Ecto neural progenitor cell (in vitro differentiated cells): ENCODE results near the gene CIPC.
A peak's percentile ranks its signal among the peaks of the same experiment; 100 is the strongest.

Experiments used
- DNase-seq: peaks from one replicate; pipeline ENCODE4 v3.0.0-alpha.2; 2018; ENCODE audit warnings: low spot score

CIPC gene

DNA sequence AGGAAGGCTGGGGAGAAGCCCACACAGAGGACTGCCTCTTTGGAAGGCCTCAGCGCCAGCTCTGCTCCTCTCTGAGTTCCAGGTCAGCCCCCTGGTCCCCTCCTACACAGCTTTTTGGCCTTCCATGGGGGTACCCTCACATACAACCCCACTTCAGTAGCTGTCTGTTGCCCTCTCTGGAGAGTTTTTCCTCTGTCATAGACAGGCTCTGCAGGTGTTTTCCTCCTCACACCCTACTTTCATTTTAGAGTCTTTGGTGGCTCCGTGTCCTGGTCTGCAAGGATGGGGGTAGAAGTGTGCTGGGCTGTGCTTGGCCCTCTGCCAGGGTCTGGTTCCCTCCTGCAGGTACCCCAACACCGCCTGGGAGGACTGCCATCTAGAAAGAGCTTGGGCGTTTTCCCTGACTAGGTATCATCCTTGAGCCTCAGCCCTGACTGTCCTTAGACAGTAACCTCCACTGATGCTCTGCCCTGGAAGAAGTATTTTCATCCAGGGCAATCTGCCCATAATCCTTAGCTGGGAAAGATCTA, 28.5 kb downstream of the CIPC start:
- DNase-seq: no peak

DNA sequence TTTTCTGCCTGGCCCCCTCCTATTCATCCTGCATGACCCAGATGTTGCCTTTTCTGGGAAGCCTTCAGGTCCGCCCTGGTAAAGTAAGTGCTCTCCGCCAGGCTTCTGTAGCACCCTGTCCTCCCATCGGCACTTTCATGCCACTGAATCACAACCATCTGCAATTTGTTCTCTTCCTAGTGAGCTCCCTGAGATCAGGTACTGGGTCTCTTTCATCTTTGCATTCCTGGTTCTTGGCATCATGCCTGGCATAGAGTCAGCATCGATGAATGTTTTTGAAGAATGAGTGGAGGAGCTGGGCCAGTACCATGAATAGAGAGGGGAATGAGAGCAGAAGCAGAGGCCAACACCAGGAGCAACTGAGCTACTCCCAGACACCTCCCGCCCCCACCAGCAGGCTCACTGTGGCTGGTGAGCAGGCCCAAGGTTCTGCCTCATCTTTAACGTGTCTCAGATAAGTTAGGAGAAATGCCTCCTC, 30.4 kb downstream of the CIPC start:
- no peak for DNase-seq

DNA sequence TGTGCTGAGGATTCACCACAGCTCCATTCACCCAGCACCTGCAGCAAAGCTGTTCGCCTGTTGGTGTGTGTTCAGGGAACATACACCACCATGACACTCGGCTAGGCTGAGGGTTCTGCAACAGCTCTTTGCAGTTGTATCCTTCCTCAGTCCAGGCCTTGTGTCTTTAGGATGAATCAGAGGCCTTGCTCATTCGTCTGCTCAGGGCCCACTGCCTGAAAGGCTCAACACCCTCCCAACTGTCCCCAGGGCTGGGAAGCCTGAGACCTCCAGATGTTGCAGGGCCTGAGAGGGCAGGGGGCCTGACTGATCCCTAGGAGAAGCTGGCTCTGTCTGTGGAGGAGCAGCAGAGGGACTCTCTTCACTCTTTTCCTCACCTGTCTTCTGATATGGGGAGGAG, 32.3 kb downstream of the CIPC start:
- no peak for DNase-seq

DNA sequence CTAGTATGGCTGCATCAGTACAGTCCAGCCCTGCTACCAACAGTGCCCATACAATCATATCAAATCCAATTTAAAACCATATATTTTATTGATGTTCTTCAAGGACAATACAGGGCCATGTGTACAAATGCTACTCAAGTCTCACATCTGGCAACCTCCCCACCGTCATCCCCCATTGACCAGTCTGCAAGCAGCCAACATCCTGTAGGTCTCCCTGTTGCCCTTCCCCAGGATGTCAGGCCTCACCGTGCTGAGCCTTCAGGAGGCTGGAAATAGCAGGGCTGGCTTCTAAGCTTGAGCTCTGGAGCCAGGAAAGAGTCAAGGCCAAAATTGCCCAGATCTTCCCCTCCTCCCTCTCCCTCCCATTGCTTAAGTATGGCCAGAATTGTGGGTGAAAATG, 33.1 kb downstream of the CIPC start:
- DNase-seq: no peak

DNA sequence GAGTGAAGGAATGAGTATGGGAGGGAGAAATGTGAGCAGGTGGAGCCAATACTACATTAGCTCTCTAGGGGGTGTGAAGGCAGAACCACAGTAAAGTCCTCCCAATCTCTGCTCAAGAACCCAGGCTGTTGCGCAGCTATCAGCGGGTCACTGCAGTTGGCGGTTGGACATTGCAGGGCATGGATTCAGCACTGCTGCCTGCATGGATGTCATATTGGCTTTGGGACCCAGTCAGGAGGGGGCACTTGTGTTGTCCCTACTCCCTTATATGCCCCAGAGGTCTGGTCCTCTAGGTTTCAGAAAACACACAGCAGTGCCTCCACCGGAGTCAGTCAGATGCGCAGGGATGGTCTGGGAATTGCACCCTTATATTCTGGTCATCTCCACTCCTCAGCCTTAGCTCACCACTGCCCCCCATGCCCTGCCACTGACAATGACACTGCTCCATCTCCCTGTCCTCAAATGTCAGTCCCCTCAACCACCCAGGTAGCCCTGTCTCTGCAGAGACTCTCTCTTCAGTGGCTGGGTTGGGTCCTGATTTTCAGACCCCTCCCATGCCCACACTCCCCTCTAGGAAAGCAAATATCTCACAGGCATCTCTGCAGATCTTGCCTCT, 33.9 kb downstream of the CIPC start:
- no peak for DNase-seq

DNA sequence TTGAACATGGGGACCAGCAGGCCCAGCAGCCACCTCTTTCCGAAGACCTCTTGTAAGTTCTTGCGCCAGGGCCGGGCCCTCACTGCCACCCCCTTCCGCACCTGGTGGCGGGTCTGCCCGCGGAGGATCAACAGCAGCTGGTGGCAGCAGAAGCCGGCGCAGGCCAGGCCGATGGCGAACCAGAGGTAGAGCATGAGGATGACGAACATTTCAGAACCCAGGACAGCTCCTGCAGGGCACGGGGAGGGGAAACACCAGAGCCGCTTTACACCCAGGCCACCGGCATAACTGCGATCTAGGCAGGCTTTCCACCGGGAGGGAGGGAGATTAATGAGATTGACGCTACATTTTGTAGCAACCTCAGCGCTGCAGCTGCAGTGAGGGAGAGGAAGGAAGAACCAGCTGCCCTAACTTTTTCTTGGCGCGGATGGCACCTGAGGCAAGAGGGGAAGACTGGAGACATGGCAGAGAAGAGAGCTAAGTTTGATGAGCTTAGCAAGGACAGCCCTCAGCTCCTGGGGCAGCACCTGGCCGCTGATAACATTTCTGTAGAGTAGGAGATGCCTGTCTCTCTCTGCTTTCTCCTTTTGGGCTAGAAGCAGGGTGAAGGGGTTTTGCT, 35.8 kb downstream of the CIPC start:
- peak; percentile 91 for DNase-seq

DNA sequence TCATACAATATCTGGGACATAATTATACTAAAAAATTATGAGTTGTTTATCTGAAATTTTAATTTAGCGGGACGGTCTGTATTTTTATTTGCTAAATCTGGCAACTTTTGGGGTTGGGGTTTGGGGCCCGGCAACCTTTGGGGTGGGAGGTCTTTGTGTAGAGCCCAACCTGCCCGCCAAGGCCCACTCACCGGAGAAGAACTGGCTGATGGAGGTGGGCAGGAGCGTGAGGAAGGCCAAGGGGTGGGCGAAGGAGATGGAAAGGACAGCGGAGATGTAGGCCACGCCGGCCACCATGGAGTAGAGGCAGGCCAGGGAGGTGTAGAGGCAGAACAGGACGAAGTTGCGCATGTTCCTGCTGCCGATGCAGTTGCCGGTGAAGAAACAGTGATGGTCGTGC, 41.0 kb downstream of the CIPC start:
- DNase-seq: no peak

DNA sequence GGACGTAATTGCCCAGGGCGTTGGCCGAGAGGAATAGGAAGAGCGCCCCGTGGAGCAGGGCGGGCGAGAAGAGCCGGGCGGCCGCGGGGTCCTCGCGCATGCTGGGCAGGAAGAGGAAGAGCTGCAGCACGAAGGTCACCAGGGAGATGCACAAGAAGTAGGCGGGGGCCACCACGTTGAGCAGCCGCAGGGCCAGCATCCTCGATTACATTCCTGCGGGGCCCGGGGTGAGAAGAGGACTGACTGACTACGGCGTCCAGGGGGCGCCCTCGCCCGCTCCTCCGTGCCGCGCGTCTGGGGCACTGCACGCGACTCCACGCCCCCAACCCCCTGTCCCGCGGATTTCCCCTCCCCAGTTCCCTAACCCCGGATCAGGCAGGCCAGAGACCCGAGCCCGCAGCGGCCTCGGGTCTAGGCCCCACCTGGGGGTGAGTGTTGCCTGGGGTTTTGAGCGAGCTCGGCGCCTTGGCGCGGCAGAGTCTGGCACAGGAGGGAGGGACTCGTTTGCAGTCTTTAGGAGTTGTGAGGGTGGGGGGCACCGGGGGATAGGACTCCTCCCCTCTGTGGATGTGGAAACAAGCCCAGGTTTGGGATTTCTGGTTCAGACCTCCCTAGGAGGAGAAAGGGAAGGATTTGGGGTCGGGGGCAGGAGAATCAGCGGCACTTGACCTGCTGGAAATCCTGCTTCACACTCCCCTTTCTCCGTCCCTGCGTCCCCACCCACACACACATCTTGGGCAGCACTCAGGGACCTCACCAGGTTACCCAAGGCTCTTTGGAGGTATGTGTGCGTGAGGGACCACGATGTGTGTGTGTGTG, 41.7 kb downstream of the CIPC start:
- DNase-seq: peak; percentile 91

DNA sequence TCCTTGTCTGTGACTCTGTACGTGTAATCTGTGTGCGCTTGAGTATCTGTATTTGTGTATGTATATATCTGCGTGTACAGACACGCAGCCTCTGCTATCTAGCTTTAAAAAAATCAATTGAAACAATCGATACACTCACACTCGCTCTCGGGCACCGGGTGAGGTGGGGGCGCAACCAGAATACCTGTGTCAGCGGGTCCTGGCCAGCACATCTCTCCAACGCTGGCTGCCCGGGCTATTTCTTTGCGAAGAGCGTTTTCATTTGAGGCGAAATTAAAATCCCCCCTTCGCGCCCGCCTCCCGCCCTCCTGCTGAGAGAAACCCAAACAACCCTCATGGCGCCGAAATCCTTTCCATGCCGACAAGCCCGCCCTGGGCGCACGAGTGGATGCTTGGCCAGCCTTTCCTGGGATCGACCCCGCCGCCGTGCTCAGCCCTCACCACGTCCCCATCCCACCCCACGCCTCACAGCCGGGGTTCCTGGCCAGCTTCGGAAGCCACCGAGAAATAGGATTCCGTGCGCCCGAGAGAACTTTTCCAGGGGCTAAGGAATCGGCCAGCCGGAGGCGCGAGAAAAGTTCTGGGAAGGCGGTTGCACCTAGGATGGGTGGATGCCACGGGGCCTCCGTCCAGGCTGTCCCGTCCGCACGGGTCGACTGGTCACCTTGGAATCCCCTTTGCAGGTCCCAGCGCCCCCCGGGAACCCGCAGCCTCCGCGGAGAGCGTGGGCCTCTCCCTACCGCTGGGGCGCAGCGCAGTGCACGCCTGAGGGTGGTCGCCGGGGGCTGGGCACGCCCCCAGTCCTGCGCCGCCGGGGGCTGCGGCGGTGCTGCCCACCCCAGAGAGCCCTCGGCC, 42.5 kb downstream of the CIPC start:
- DNase-seq: no peak

DNA sequence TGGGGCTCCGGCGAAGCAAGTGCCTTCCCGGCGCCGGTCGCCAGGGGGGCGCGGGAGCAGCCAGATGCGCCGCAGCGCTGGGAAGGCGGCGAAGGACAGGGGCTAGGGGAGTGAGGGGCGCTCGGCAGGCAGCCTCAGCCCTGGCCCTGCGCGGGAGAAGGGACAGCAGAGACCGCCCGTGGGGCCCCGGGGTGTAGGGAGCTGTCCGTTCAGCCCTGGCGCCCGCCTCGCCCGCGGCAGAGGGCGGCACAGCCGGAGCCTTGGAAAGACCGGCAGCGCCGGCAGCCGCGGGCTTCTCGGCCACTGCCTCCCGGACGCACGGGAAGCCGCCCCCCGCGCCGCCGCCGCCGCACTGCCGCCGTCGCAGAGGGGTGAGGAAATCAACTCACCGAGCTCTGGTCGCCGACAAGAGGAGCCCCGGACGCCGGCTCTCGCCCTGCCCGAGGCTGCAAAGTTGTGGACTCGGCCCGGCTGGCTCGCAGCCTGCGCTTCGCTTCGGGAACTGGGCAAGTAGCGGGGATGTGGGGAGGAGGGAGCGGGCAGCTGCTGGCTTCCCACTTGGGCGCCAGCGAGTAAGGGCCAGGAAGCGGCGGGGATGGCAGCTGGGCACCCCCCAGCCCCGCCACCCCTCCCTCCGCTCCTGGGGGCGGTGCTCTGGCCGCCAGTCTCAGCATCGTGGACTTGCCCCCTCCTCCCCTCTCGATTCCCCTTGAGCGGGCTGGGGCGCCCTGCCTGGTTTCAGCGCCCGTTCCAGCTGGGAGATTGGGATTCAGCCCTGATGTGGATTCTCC, 43.4 kb downstream of the CIPC start, which contains the start of gene ZDHHC22:
ZDHHC22 (minus strand) TSS at position 578 of the 791 bp plus-strand sequence. CDS start 2,053 bp downstream, outside the sequence.
- DNase-seq: peak; percentile 90

DNA sequence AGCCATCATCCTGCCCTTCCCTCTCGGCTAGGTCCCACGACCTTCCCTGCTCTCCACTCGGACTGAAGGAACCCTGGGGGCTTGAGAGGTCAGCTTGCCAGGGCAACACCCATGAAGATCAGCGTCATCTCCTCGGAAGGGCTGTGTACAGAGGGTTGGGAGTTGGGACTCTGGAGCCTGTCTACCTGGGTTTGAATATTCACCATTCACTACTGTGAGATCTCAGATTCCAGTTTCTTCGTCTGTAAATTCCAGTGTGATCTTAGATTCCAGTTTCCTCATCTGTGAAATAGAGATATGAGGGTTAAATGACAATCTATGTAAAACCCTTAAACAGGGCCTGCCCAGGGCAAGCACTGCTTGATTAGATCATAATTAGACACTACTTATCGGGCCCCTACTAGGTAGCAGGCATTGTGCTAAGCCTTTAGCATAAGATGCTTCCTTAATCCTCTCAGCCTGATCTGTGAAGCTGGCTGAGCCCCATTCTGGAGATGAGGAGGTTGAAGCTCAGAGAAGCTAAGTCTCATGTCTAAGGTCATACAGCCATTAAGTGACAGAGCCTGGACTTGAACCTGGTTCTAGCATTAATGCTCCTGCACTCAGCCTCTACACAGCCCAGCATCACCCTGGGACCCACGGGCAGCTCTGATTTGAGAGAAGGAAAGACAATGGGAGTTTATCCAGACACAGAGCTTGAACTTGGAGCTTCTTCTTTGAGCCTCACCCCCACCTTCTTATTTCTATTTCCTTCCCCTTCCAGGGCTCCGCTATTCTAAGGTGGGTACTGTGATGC, 44.1 kb downstream of the CIPC start:
- DNase-seq: no peak

DNA sequence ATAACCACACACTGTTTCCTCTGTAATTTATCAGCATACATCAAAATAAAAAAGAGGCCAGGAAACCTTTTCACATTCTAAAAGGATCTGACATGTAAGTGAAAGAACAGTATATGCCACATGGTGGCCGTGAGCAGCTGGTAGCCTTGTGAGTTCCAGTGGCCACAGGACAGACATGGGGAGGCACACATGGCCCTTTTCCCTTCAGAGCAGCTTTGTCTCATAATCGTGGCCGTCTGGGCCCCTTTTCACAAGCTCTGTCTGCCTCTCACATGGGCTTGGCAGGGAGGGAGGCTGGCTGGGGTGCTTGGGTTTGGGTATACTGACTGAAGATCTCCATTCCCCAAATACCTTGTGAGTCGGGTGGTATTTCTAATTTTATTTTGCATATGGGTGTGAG, 45.0 kb downstream of the CIPC start:
- DNase-seq: no peak

DNA sequence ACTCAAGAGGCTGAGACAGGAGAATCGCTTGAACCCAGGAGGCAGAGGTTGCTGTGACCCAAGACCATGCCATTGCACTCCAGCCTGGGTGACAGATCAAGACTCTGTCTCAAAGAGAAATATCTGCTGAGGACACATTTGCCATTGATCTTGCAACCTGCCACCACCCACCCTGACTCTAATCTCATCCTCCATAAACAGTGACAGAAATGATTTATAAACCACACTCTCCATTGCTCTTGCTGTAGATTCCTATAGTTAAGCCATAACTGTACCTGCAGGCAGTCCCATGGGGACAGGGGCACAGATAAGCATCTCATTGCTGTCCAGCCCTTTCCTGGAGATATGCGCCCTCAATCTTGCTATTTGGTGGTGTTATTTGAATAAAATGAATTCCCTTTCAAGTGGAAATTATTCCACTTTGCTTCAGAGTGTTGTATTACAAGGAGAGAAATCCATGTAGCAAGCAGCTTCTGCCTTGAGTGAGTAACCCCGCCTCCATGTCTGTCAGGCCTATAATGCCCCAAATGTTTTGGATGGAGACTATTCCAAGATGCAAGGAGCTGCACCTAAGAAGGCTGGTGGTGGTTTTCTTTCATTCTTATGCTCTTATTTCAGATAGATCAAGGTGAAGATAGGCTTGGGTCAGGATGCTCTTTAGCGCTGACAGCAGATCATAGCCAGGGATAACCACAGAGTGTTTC, 46.5 kb downstream of the CIPC start:
- no peak for DNase-seq

DNA sequence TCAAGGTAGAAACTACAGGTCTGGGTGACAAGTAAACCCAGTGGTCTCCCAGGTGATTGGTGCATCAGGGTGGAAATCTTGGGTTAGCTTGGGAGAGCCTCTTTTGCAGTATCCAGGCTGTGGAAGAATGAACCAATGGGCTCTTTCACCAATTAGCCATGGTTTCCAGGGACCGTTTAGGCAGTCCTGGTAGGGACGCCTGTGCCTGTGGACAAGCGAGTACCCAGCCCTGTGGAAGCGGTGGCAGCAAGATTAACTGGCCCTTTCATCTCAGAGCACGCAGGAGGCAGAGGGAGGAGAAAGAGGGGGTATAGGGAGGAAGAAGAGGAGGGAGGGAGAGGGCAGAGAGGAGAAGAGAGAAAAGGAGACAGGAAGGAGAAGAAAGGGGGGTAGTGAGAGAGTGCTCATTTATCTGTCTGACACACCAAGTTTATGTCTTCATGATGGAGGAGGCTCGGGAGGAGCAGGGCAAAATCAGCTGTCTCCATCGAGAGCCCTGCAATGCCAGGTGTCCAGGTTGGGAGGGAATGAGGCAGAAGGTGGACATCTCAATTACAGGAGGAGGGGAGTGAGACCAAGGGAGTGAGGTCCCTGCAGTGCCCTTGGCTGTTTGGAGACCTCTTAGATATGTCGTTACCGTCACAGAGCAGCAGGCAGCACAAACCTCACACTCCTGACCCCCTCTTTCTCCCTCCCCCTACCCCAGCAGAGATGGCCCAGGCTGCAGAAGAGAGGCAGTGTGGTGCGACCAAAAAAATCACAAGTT, 48.1 kb downstream of the CIPC start:
- no peak for DNase-seq

DNA sequence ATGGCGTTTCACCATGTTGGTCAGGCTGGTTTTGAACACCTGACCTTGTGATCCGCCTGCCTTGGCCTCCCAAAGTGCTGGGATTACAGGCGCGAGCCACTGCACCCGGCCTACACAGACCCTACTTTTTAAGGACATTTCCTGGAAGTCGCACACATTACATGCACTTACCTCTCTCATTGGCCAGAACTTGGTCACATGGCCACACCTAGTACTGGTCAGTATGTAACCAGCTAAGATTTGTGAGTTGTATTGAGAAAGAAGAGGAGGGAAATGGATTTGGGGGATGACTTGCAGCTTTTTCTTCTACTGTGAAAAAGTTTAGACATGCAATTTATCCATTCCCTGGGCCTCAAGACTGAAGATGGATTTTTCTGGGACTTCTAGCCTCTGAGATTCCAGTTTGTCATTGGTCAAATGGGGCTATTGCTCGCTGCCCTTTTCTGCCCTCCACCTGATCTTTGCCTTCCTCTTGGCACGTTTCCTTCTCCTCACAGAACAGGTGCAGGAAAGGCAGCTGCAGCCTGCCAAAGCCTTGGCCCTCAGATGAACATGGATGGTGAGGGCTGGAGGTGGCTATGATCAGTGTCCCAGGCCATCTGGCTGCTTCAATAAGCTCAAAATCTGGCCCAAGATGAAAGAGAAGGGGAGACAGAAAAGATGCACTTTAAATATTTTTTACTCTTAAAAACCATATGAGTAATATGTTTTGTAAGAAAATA, 50.6 kb downstream of the CIPC start:
- DNase-seq: no peak

DNA sequence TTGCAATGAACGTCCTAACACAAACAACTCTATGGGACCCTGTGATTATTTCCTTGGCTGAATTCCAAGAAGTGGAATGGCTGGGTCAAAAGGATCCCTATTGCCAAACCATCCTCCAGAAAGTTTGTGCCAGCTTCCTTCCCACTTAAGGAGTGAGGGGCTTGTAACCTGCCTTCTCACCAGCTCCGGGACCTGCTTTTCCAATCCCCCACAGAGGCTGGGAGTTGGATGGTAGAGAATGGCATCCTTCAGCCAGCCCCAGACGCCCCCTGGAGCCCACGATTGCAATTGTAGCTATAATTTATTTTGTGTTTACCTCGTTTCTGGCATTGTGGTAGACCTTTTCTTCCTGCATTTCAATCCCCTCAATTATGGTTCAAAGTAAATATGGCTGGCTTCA, 53.2 kb downstream of the CIPC start:
- DNase-seq: peak; percentile 63

DNA sequence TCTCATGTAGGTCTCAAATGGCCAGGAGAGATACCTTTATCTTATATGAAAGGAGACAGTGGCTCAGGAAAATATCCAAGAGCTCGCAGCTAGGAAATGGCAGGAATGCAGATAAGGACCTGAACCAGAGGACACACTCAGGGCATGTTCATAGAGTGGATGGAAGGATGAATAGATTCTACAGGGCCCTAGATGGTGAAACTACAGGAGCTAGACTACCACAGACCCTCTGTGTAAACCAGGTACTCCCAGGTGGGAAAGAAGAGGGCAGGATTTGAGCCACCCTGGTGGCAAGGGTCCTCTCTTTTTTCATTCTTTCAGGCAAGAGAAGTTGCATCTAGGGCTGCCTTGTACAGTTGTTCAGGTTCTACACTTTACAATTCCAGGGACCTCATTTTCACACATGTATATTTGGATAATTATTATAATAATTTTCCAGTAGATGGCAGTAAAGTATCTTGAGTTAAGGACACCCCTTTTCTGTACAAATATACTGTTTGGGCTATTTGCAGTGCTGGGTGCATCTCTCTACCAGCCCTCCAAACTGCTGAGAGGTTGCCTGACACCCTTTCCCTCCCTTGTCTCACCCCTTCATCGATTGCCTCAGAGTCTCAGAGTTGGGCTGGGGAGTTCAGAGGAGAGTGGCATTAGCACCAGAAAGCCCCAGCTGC, 54.0 kb downstream of the CIPC start:
- DNase-seq: no peak

DNA sequence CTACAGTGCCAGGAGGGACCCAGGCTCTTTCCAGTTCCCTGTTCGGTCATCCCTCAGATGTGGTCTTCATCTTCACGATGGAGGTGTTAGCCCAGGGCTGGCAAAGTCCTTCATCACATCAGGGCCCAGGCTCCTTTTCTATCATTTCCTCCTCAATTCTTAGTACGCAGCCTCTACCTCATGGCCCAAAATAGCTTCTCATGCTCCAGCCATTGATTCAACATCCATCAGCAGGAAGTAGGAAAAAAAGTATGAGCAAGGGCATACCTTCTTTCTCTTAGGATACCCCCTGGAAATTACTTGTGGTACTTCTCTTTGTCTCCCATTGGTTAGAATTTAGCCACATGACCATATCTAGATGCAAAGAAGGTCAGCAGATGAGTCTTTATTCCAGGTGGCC, 55.7 kb downstream of the CIPC start:
- DNase-seq: no peak
